ENCODE data around the gene HIF1A.
"Not testable (repeated sequence)": the region's sequence is repeated elsewhere in the genome, so short reads cannot be mapped to it uniquely, and the experiment has no call there.

HIF1A gene

GRCh38 chr14:61754627-61755381, 59.5 kb downstream of the HIF1A start:
- Histone ChIP-seq H3K4me1 (ENCODE audit: insufficient read depth, low read length) (no peaks in the 10 kb centered on the region), H4K20me1 (ENCODE audit: insufficient read depth, low read length) (no peaks in the 10 kb centered on the region), H3K9ac (ENCODE audit: low read depth, low read length) (no peak overlapping the region), H3K36me3 (ENCODE audit: insufficient read depth, low read length) (no peaks in the 10 kb centered on the region), H3K27ac (ENCODE audit: low read length) (no peak overlapping the region), H3K4me2 (ENCODE audit: insufficient read depth, low read length) (no peak overlapping the region), H3K27me3 (ENCODE audit: insufficient read depth, low read length, poor library complexity) (no peaks in the 10 kb centered on the region), H3K4me3 (ENCODE audit: low read depth in 1 of 2, low read length in 2 of 2) (no peak overlapping the region), H3K79me2 (ENCODE audit: insufficient read depth, low read length) (no peaks in the 10 kb centered on the region), H3K9me3 (ENCODE audit: insufficient read depth, low read length, severe bottlenecking) (no peaks in the 10 kb centered on the region), H2AFZ (ENCODE audit: low read depth, low read length) (no peak overlapping the region)
- DNase-seq (no peak), ATAC-seq (ENCODE audit: insufficient read depth, low read depth) (no peak)
- TF ChIP-seq EZH2 (IDR thresholded peaks at IDR 0.05; ENCODE audit: borderline replicate concordance, low read depth, low read length, severe bottlenecking) (no peak), CTCF (IDR thresholded peaks at IDR 0.05; ENCODE audit: borderline replicate concordance, extremely low read depth, low read length, poor library complexity, severe bottlenecking) (no peak)

- DNase-seq; H3K36me3 ChIP-seq (ENCODE audit: insufficient read depth, low read length); H3K4me2 ChIP-seq (ENCODE audit: insufficient read depth, low read length); H3K4me1 ChIP-seq (ENCODE audit: insufficient read depth, low read length); H2AFZ ChIP-seq (ENCODE audit: low read depth, low read length); H3K27me3 ChIP-seq (ENCODE audit: insufficient read depth, low read length, poor library complexity); H3K9ac ChIP-seq (ENCODE audit: low read depth, low read length); H4K20me1 ChIP-seq (ENCODE audit: insufficient read depth, low read length); H3K79me2 ChIP-seq (ENCODE audit: insufficient read depth, low read length); H3K9me3 ChIP-seq (ENCODE audit: insufficient read depth, low read length, severe bottlenecking); H3K27ac ChIP-seq (ENCODE audit: low read length); H3K4me3 ChIP-seq (ENCODE audit: low read depth in 1 of 2, low read length in 2 of 2); ATAC-seq (ENCODE audit: insufficient read depth, low read depth): not testable (repeated sequence)
Measured at GRCh38 chr14:61755382-61755742, 60.0 kb downstream of the HIF1A start.

GRCh38 chr14:61756135-61756534, 60.8 kb downstream of the HIF1A start:
- H3K27ac ChIP-seq (ENCODE audit: low read length), result no peak overlapping the region
- no peak for ATAC-seq (ENCODE audit: insufficient read depth, low read depth)
- DNase-seq, result no peak

GRCh38 chr14:61759878-61760277, 64.6 kb downstream of the HIF1A start:
- Histone ChIP-seq H3K27ac (ENCODE audit: low read length) (no peak overlapping the region), H3K4me2 (ENCODE audit: insufficient read depth, low read length) (no peak overlapping the region), H3K9ac (ENCODE audit: low read depth, low read length) (no peak overlapping the region), H4K20me1 (ENCODE audit: insufficient read depth, low read length) (no peaks in the 10 kb centered on the region), H3K4me3 (ENCODE audit: low read depth in 1 of 2, low read length in 2 of 2) (no peak overlapping the region), H3K9me3 (ENCODE audit: insufficient read depth, low read length, severe bottlenecking) (no peaks in the 10 kb centered on the region), H3K79me2 (ENCODE audit: insufficient read depth, low read length) (peaks cover 25% of the 10 kb centered on the region), H3K36me3 (ENCODE audit: insufficient read depth, low read length) (no peaks in the 10 kb centered on the region), H2AFZ (ENCODE audit: low read depth, low read length) (no peak overlapping the region), H3K27me3 (ENCODE audit: insufficient read depth, low read length, poor library complexity) (no peaks in the 10 kb centered on the region), H3K4me1 (ENCODE audit: insufficient read depth, low read length) (peaks cover 33% of the 10 kb centered on the region)
- TF ChIP-seq EZH2 (IDR thresholded peaks at IDR 0.05; ENCODE audit: borderline replicate concordance, low read depth, low read length, severe bottlenecking) (no peak), CTCF (IDR thresholded peaks at IDR 0.05; ENCODE audit: borderline replicate concordance, extremely low read depth, low read length, poor library complexity, severe bottlenecking) (no peak)
- ATAC-seq (ENCODE audit: insufficient read depth, low read depth) (no peak), DNase-seq (no peak)

More at GRCh38 chr14:61756135-61756534, 60.8 kb downstream of the HIF1A start:
- Histone ChIP-seq H4K20me1 (ENCODE audit: insufficient read depth, low read length) (no peaks in the 10 kb centered on the region), H3K4me2 (ENCODE audit: insufficient read depth, low read length) (no peak overlapping the region), H3K27me3 (ENCODE audit: insufficient read depth, low read length, poor library complexity) (no peaks in the 10 kb centered on the region), H3K36me3 (ENCODE audit: insufficient read depth, low read length) (no peaks in the 10 kb centered on the region), H2AFZ (ENCODE audit: low read depth, low read length) (no peak overlapping the region), H3K9me3 (ENCODE audit: insufficient read depth, low read length, severe bottlenecking) (no peaks in the 10 kb centered on the region), H3K4me1 (ENCODE audit: insufficient read depth, low read length) (peaks cover 2% of the 10 kb centered on the region), H3K79me2 (ENCODE audit: insufficient read depth, low read length) (no peaks in the 10 kb centered on the region), H3K4me3 (ENCODE audit: low read depth in 1 of 2, low read length in 2 of 2) (no peak overlapping the region), H3K9ac (ENCODE audit: low read depth, low read length) (no peak overlapping the region)
- no peak for TF ChIP-seq CTCF (IDR thresholded peaks at IDR 0.05; ENCODE audit: borderline replicate concordance, extremely low read depth, low read length, poor library complexity, severe bottlenecking)
- no peak for TF ChIP-seq EZH2 (IDR thresholded peaks at IDR 0.05; ENCODE audit: borderline replicate concordance, low read depth, low read length, severe bottlenecking)
